Transverse colon (tissue), 4 donors: ENCODE measurements around the gene CACFD1. TPM values are rescaled to one million over a fixed set of nuclear protein-coding genes. Genes with fewer than 3 reads are reported as not detected.

Source experiments
- DNase-seq: peaks from one replicate; pipeline ENCODE4 v3.0.0-alpha.2; 2019
- H3K27ac ChIP-seq, 4 donors: fragments of 200-600 bp; sonication (generic); 2 replicates each; pipeline ENCODE4 v1.5.1; 2016 to 2018; ENCODE audit warnings: inconsistent platforms in 4 of 4
- H3K27me3 ChIP-seq: fragments of 200-600 bp; sonication (generic); 2 replicates; pipeline ENCODE4 v1.5.1; 2017; ENCODE audit warnings: inconsistent platforms
- H3K36me3 ChIP-seq, 4 donors: fragments of 200-600 bp; sonication (generic); 2 replicates each; pipeline ENCODE4 v1.5.1; 2017 to 2019; ENCODE audit warnings: inconsistent platforms in 4 of 4
- H3K4me1 ChIP-seq, 4 donors: fragments of 200-600 bp; sonication (generic); 2 replicates each; pipeline ENCODE4 v1.5.1; 2017 to 2020; ENCODE audit warnings: inconsistent platforms in 4 of 4
- H3K4me3 ChIP-seq, 4 donors: fragments of 200-600 bp; sonication (generic); 1 replicate in 1 of 4; 2 replicates in 3 of 4; pipeline versions ENCODE4 v1.5.1 to v1.6.1; 2017 to 2019; ENCODE audit warnings: inconsistent platforms in 4 of 4
- H3K9me3 ChIP-seq, 2 donors: fragments of 200-600 bp; sonication (generic); 2 replicates each; pipeline ENCODE4 v1.5.1; 2017 to 2019; ENCODE audit warnings: inconsistent platforms in 2 of 2
- CTCF ChIP-seq, 5 experiments: fragments of 200-600 bp in 3 of 5; fragments of 450-650 bp in 2 of 5; sonication (generic) in 3 of 5; IDR thresholded peaks; 1 replicate in 2 of 5; 2 replicates in 3 of 5; pipeline ENCODE4 v1.5.1; 2016 to 2017; ENCODE audit warnings: antibody characterized with exemption in 5 of 5, inconsistent platforms in 3 of 5, mild to moderate bottlenecking in 2 of 5, moderate library complexity in 1 of 5
- EP300 ChIP-seq: sonication (generic); formaldehyde crosslinking; IDR thresholded peaks from one replicate; pipeline ENCODE4 v1.6.1; 2017; ENCODE audit warnings: antibody characterized with exemption, low read depth
- POLR2A ChIP-seq: fragments of 450-650 bp; IDR thresholded peaks from one replicate; pipeline ENCODE4 v1.6.1; 2016; ENCODE audit warnings: antibody characterized with exemption, mild to moderate bottlenecking, moderate library complexity
- POLR2AphosphoS5 ChIP-seq, 3 donors: sonication (generic); formaldehyde crosslinking; IDR thresholded peaks; one replicate each; pipeline ENCODE4 v1.6.1; 2016; ENCODE audit warnings: antibody characterized with exemption in 3 of 3
- WGBS, 2 donors: methylation state at CpG; one replicate each; pipeline ENCODE4 v1.1.5; 2018; ENCODE audit warnings: low coverage in 1 of 2; 5-methylcytosine and 5-hydroxymethylcytosine counted together
- in situ Hi-C, 4 donors: fragments of 200-750 bp; cut with MboI; loops; one replicate each; pipeline versions ENCODE4 v1.15.0 to v1.15.1; 2017; ENCODE audit warnings: low sequenced_read_pairs in 3 of 4, low pct_ligation_motif_present in 1 of 4, low pct_unique_long_range_greater_than_20kb in 1 of 4
- intact Hi-C: fragments of 100-400 bp; cut with DNase I; formaldehyde crosslinking; loops from one replicate; pipeline ENCODE4 v1.15.1; 2023; ENCODE audit warnings: low total_unique reads
- total RNA-seq, 4 donors: library from RNA; depleted of rRNA; stranded (reverse); fragments of >200 nt; gene quantifications; one replicate each; pipeline ENCODE4 v1.1.0, GENCODE V29; 2016

Gene CACFD1
- total RNA-seq, 4 donors from 2014 or later: 44.6 to 153 (median 80.0) TPM

GRCh38 chr9:133428617-133429101 is 31.1 kb upstream of the CACFD1 start:
- DNase-seq: peak; percentile 31
- Histone ChIP-seq H3K4me1 (peaks cover 4 to 15% (median 15%) of the 10 kb centered on the region in 4 donors), H3K4me3 (peak overlapping the region in 3 of 4 donors; percentile 20 to 44 (median 34)), H3K27me3 (peaks cover 28% of the 10 kb centered on the region), H3K36me3 (no peaks in the 10 kb centered on the region), H3K9me3 (no peaks in the 10 kb centered on the region), H3K27ac (no peak overlapping the region)
- TF ChIP-seq POLR2A (no peak), POLR2AphosphoS5 (IDR thresholded peaks at IDR 0.05) (no peak), CTCF (IDR thresholded peaks at IDR 0.05) (no peak), EP300 (no peak)
- intact Hi-C loops: no loop called here
- in situ Hi-C loops: no loop called here
- WGBS, 2 donors: 2% methylated on average over 9 to 46 of the region's 57 CpGs

- WGBS, 2 donors: 20% methylated on average over 11 of the region's 18 CpGs; no CpG with 5 or more reads in 1 of the 2 donors
- in situ Hi-C loops: no loop called here
Measured at GRCh38 chr9:133429214-133429613, 30.6 kb upstream of the CACFD1 start.

GRCh38 chr9:133429641-133430161 is 30.1 kb upstream of the CACFD1 start:
- Histone ChIP-seq H3K27me3 (peaks cover 28% of the 10 kb centered on the region), H3K4me1 (peaks cover 4 to 15% (median 15%) of the 10 kb centered on the region in 4 donors), H3K9me3 (no peaks in the 10 kb centered on the region), H3K4me3 (no peak overlapping the region), H3K36me3 (no peaks in the 10 kb centered on the region), H3K27ac (no peak overlapping the region)
- peak; percentile 15 to 45 (median 22) for TF ChIP-seq CTCF (IDR thresholded peaks at IDR 0.05)
- TF ChIP-seq EP300: no peak
- in situ Hi-C loops: no loop called here
- 39% methylated on average over 38 of the region's 49 CpGs; no CpG with 5 or more reads in 1 of the 2 donors for WGBS, 2 donors
- intact Hi-C loops: no loop called here
- peak; percentile 59 for DNase-seq

More at GRCh38 chr9:133429214-133429613, 30.6 kb upstream of the CACFD1 start:
- no peak for TF ChIP-seq EP300
- no peak for TF ChIP-seq CTCF (IDR thresholded peaks at IDR 0.05)
- TF ChIP-seq POLR2AphosphoS5 (IDR thresholded peaks at IDR 0.05): no peak
- TF ChIP-seq POLR2A: no peak
- intact Hi-C loops: no loop called here
- H3K27ac ChIP-seq: no peak overlapping the region
- no peaks in the 10 kb centered on the region for H3K9me3 ChIP-seq
- peaks cover 28% of the 10 kb centered on the region for H3K27me3 ChIP-seq
- peaks cover 4 to 15% (median 15%) of the 10 kb centered on the region in 4 donors for H3K4me1 ChIP-seq
- peak overlapping the region in 1 of 4 donors; percentile 44 for H3K4me3 ChIP-seq
- DNase-seq: no peak
- H3K36me3 ChIP-seq: no peaks in the 10 kb centered on the region

GRCh38 chr9:133430244-133430643 is 29.5 kb upstream of the CACFD1 start:
- no peak for DNase-seq
- Histone ChIP-seq H3K4me3 (no peak overlapping the region), H3K9me3 (no peaks in the 10 kb centered on the region), H3K27ac (no peak overlapping the region), H3K36me3 (no peaks in the 10 kb centered on the region), H3K27me3 (peaks cover 28% of the 10 kb centered on the region), H3K4me1 (peaks cover 4 to 15% (median 15%) of the 10 kb centered on the region in 4 donors)
- in situ Hi-C loops (no loop called here), intact Hi-C loops (no loop called here)
- no peak for TF ChIP-seq EP300
- TF ChIP-seq CTCF (IDR thresholded peaks at IDR 0.05): no peak
- no peak for TF ChIP-seq POLR2AphosphoS5 (IDR thresholded peaks at IDR 0.05)
- no peak for TF ChIP-seq POLR2A
- WGBS, 2 donors: 91% methylated on average over 1 of the region's 1 CpG; no CpG with 5 or more reads in 1 of the 2 donors
